H9 (cell line): ENCODE results near the gene SF3B1. TPM values are rescaled to one million over a fixed set of nuclear protein-coding genes. Genes with fewer than 3 reads are reported as not detected.

Experiments
- DNase-seq: peaks from one replicate; pipeline ENCODE4 v3.0.0-alpha.2; 2017
- H2AFZ ChIP-seq: one replicate; pipeline ENCODE4 v1.6.1; 2013; ENCODE audit warnings: mild to moderate bottlenecking, low read length, control low read depth, moderate library complexity
- H2AK5ac ChIP-seq: 2 replicates; pipeline ENCODE4 v1.6.1; 2013; ENCODE audit warnings: low read length, control low read depth, mixed read lengths; ENCODE audit not compliant: insufficient read length
- H2BK120ac ChIP-seq: one replicate; pipeline ENCODE4 v1.6.1; 2013; ENCODE audit warnings: low read depth, mild to moderate bottlenecking, low read length, control low read depth, inconsistent platforms; ENCODE audit not compliant: poor library complexity, severe bottlenecking
- H2BK12ac ChIP-seq: 2 replicates; pipeline ENCODE4 v1.6.1; 2013; ENCODE audit warnings: low read length, control low read depth, mixed read lengths, low read depth; ENCODE audit not compliant: insufficient read length
- H2BK15ac ChIP-seq: 2 replicates; pipeline ENCODE4 v1.6.1; 2013; ENCODE audit warnings: low read depth, low read length, control low read depth
- H2BK20ac ChIP-seq: one replicate; pipeline ENCODE4 v1.6.1; 2013; ENCODE audit warnings: low read depth, mild to moderate bottlenecking, low read length, control low read depth, inconsistent platforms; ENCODE audit not compliant: poor library complexity, severe bottlenecking
- H2BK5ac ChIP-seq: 2 replicates; pipeline ENCODE4 v1.6.1; 2013; ENCODE audit warnings: low read length, control low read depth, mixed read lengths; ENCODE audit not compliant: insufficient read length
- H3K14ac ChIP-seq: 2 replicates; pipeline ENCODE4 v1.6.1; 2013; ENCODE audit warnings: low read length, control low read depth; ENCODE audit not compliant: insufficient read depth
- H3K18ac ChIP-seq: 2 replicates; pipeline ENCODE4 v1.6.1; 2013; ENCODE audit warnings: low read depth, mild to moderate bottlenecking, mixed read lengths, low read length, control low read depth; ENCODE audit not compliant: insufficient read length
- H3K23ac ChIP-seq: 2 replicates; pipeline ENCODE4 v1.6.1; 2013; ENCODE audit warnings: low read length, control low read depth, mixed read lengths, low read depth; ENCODE audit not compliant: insufficient read length
- H3K23me2 ChIP-seq: 2 replicates; pipeline ENCODE4 v1.6.1; 2013; ENCODE audit warnings: low read depth, mild to moderate bottlenecking, mixed read lengths, low read length, control low read depth; ENCODE audit not compliant: insufficient read length, poor library complexity, severe bottlenecking
- H3K27ac ChIP-seq: 2 replicates; pipeline ENCODE4 v1.5.1; 2013; ENCODE audit warnings: low read length, control low read depth, mixed read lengths, low read depth; ENCODE audit not compliant: insufficient read length
- H3K27me3 ChIP-seq: 2 replicates; pipeline ENCODE4 v1.6.1; 2013; ENCODE audit warnings: low read length, control low read depth, inconsistent platforms; ENCODE audit not compliant: insufficient read depth
- H3K4ac ChIP-seq: 2 replicates; pipeline ENCODE4 v1.6.1; 2013; ENCODE audit warnings: low read depth, mild to moderate bottlenecking, control low read depth, inconsistent platforms, low read length, moderate library complexity
- H3K4me1 ChIP-seq: 2 replicates; pipeline ENCODE4 v1.6.1; 2013; ENCODE audit warnings: low read length, control low read depth, inconsistent platforms; ENCODE audit not compliant: insufficient read depth
- H3K4me2 ChIP-seq: 2 replicates; pipeline ENCODE4 v1.6.1; 2013; ENCODE audit warnings: low read length, control low read depth, mixed read lengths; ENCODE audit not compliant: insufficient read length, insufficient read depth
- H3K56ac ChIP-seq: 2 replicates; pipeline ENCODE4 v1.6.1; 2013; ENCODE audit warnings: low read depth, mild to moderate bottlenecking, mixed read lengths, low read length, control low read depth; ENCODE audit not compliant: insufficient read length
- H3K79me1 ChIP-seq: 2 replicates; pipeline ENCODE4 v1.6.1; 2013; ENCODE audit warnings: low read depth, mild to moderate bottlenecking, moderate library complexity, low read length, control low read depth, inconsistent platforms; ENCODE audit not compliant: insufficient read depth, poor library complexity, severe bottlenecking
- H3K79me2 ChIP-seq: 2 replicates; pipeline ENCODE4 v1.6.1; 2013; ENCODE audit warnings: low read length, control low read depth, inconsistent platforms; ENCODE audit not compliant: insufficient read depth
- H3K9ac ChIP-seq: 2 replicates; pipeline ENCODE4 v1.6.1; 2013; ENCODE audit warnings: low read length, control low read depth, mixed read lengths; ENCODE audit not compliant: insufficient read length; ENCODE audit errors: extremely low read depth
- H3K9me3 ChIP-seq: one replicate; pipeline ENCODE4 v1.6.1; 2013; ENCODE audit warnings: low read depth, low read length, inconsistent platforms; ENCODE audit not compliant: control insufficient read depth
- H3T11ph ChIP-seq: one replicate; pipeline ENCODE4 v1.6.1; 2013; ENCODE audit warnings: mild to moderate bottlenecking, low read length, control low read depth, inconsistent platforms
- H4K20me1 ChIP-seq: one replicate; pipeline ENCODE4 v1.6.1; 2013; ENCODE audit not compliant: control insufficient read depth, insufficient read length, insufficient read depth
- H4K5ac ChIP-seq: 2 replicates; pipeline ENCODE4 v1.6.1; 2013; ENCODE audit warnings: low read depth, mild to moderate bottlenecking, mixed read lengths, low read length, control low read depth; ENCODE audit not compliant: insufficient read length
- H4K8ac ChIP-seq: replicated peaks from 2 replicates; pipeline ENCODE4 v1.6.1; 2013; ENCODE audit warnings: low read length, control low read depth, mixed read lengths, low read depth; ENCODE audit not compliant: insufficient read length
- H4K91ac ChIP-seq: 2 replicates; pipeline ENCODE4 v1.6.1; 2013; ENCODE audit warnings: low read depth, mild to moderate bottlenecking, moderate library complexity, mixed read lengths, low read length, control low read depth; ENCODE audit not compliant: insufficient read length
- H3K27ac Mint-ChIP-seq, 3 experiments: 2 replicates in 2 of 3; 3 replicates in 1 of 3; pipeline ENCODE4 v1.8.0; 2020 to 2021; ENCODE audit warnings: mixed read lengths in 3 of 3, mild to moderate bottlenecking in 1 of 3, moderate library complexity in 1 of 3
- H3K27me3 Mint-ChIP-seq: 2 replicates; pipeline ENCODE4 v1.8.0; 2021; ENCODE audit warnings: low read depth, mild to moderate bottlenecking, moderate library complexity, mixed read lengths
- H3K36me3 Mint-ChIP-seq, 3 experiments: 2 replicates in 2 of 3; 3 replicates in 1 of 3; pipeline ENCODE4 v1.8.0; 2020 to 2021; ENCODE audit warnings: low read depth in 3 of 3, mixed read lengths in 3 of 3; ENCODE audit not compliant: insufficient read depth in 1 of 3
- H3K4me1 Mint-ChIP-seq, 2 experiments: 2 replicates each; pipeline ENCODE4 v1.8.0; 2020; ENCODE audit warnings: mixed read lengths in 2 of 2
- H3K4me3 Mint-ChIP-seq, 2 experiments: 2 replicates in 1 of 2; 3 replicates in 1 of 2; pipeline ENCODE4 v1.8.0; 2020 to 2021; ENCODE audit warnings: mild to moderate bottlenecking in 2 of 2, mixed read lengths in 2 of 2, moderate library complexity in 1 of 2
- H3K9me3 Mint-ChIP-seq, 2 experiments: 2 replicates in 1 of 2; 3 replicates in 1 of 2; pipeline ENCODE4 v1.8.0; 2020; ENCODE audit warnings: mild to moderate bottlenecking in 2 of 2, mixed read lengths in 2 of 2, moderate library complexity in 1 of 2
- WGBS: extraction: QIAGEN DNeasy Blood & Tissue Kit; methylation state at CpG from one replicate; pipeline ENCODE4 v1.1.7; 2013; ENCODE audit warnings: missing lambda C conversion rate, low lambda C conversion rate, mixed read lengths; ENCODE audit not compliant: insufficient read length; ENCODE audit errors: extremely low coverage; 5-methylcytosine and 5-hydroxymethylcytosine counted together
- total RNA-seq: library from RNA; stranded (reverse); gene quantifications from 2 replicates; pipeline ENCODE4 v1.2.1, GENCODE V29; 2021
- TF ChIP-seq, protein P1 (sequence below): fragments of 200-600 bp; sonication (generic); conservative IDR thresholded peaks from 3 replicates; pipeline ENCODE4 v1.8.0; 2021; ENCODE audit warnings: antibody characterized with exemption, mild to moderate bottlenecking

SF3B1 gene
- total RNA-seq, 1 experiment from 2014 or later, result 278 TPM

DNA sequence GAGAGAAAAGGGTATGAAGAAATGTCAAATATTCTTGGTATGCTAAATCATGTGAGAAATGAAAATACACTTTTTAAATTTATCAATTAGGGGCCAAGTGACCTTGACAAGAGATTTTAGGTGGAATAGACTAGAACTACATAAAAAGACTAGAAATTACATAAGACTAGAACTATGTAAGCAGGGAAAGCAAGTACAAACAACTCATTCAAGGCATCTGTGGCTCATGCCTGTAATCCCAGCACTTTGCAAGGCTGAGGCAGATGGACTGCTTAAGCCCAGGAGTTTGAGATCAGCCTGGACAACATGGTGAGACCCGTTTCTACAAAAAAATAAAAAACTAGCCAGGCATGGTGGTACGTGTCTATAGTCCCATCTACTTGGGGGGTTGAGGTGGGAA lies 20.3 kb downstream of the SF3B1 start:
- Histone ChIP-seq H3K23me2 (no peaks in the 10 kb centered on the region), H3K23ac (no peak overlapping the region), H4K20me1 (no peaks in the 10 kb centered on the region), H3K79me2 (no peaks in the 10 kb centered on the region; the same call in 1 of the 2 replicates), H3K4ac (no peak overlapping the region), H2BK12ac (no peak overlapping the region), H3K9ac (no peak overlapping the region), H3K56ac (no peak overlapping the region), H2BK15ac (no peak overlapping the region), H4K8ac (no peak overlapping the region), H3K27ac (no peak overlapping the region), H2BK5ac (no peak overlapping the region), H3K9me3 (no peaks in the 10 kb centered on the region), H3K27me3 (no peaks in the 10 kb centered on the region), H3K4me1 (no peaks in the 10 kb centered on the region), H2AK5ac (no peak overlapping the region), H4K91ac (no peak overlapping the region), H3K18ac (no peak overlapping the region), H2BK20ac (no peak overlapping the region), H2BK120ac (no peak overlapping the region), H3K4me2 (no peak overlapping the region), H3K79me1 (peaks cover 3% of the 10 kb centered on the region), H2AFZ (no peak overlapping the region), H4K5ac (no peak overlapping the region), H3K14ac (no peak overlapping the region), H3T11ph (no peak overlapping the region)
- no CpG with 5 or more reads among the region's 2 CpGs for WGBS
- Mint-ChIP-seq H3K36me3 (peaks cover 48 to 85% (median 80%) of the 10 kb centered on the region in 3 experiments; a peak in 6 of 7 replicates), H3K27me3 (no peaks in the 10 kb centered on the region), H3K4me1 (no peaks in the 10 kb centered on the region), H3K27ac (no peak overlapping the region; a peak in 1 of 7 replicates), H3K4me3 (no peak overlapping the region), H3K9me3 (no peaks in the 10 kb centered on the region)
- TF ChIP-seq, protein P1, sequence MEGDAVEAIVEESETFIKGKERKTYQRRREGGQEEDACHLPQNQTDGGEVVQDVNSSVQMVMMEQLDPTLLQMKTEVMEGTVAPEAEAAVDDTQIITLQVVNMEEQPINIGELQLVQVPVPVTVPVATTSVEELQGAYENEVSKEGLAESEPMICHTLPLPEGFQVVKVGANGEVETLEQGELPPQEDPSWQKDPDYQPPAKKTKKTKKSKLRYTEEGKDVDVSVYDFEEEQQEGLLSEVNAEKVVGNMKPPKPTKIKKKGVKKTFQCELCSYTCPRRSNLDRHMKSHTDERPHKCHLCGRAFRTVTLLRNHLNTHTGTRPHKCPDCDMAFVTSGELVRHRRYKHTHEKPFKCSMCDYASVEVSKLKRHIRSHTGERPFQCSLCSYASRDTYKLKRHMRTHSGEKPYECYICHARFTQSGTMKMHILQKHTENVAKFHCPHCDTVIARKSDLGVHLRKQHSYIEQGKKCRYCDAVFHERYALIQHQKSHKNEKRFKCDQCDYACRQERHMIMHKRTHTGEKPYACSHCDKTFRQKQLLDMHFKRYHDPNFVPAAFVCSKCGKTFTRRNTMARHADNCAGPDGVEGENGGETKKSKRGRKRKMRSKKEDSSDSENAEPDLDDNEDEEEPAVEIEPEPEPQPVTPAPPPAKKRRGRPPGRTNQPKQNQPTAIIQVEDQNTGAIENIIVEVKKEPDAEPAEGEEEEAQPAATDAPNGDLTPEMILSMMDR, result no peak
- DNase-seq, result no peak
